ENCODE measurements around the gene CST5. TPM values are rescaled to one million over a fixed set of nuclear protein-coding genes. Genes with fewer than 3 reads are reported as not detected.
"Not testable (repeated sequence)": the region's sequence is repeated elsewhere in the genome, so short reads cannot be mapped to it uniquely, and the experiment has no call there.

CST5 gene
- polyA plus RNA-seq, 4 donors = 0.35 to 0.54 (median 0.44) TPM; not detected in 1

- DNase-seq (ENCODE audit: low read depth in 4 of 4, low spot score in 3 of 4) = no peak
Observed at GRCh38 chr20:23856736-23857135, 22.8 kb downstream of the CST5 start.

- no peak for DNase-seq (ENCODE audit: low read depth in 4 of 4, low spot score in 3 of 4)
Observed at GRCh38 chr20:23856226-23856625, 23.3 kb downstream of the CST5 start.

DNA sequence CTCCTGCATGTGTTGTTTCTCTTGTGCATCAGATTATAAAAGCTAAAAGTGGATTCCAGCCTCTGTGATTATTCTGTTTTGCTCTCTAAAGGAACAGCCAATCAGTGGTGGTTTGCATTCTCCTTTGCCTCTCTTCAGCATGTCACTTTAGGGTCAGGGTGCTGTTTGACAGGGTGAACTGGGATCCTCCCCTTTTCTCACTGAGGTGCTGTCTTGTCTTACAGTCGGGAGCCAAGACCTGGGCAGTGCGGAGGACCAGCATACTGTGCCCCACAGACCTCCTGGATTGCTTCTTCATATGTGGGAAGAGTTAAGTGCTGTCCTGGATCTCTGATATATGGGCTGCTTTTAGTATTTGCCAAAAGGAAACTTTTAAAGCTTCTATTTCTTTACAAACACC is 37.9 kb downstream of the CST5 start:
- DNase-seq (ENCODE audit: low read depth in 4 of 4, low spot score in 3 of 4) = no peak

DNA sequence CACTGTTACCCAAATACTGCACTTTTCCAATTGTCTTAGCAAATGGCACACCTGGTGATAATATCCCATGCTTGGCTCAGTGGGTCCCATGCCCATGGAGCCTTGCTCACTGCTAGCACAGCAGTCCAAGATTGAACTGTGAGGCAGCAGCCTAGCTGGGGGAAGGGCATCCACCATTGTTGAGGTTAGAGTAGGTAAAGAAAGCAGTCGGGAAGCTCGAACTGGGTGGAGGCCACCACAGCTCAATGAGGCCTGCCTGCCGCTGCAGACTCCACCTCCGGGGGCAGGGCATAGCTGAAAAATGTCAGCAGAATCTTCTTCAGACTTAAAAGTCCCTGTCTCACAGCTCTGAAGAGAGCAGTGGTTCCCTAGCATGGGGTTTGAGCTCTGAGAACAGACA is 43.8 kb downstream of the CST5 start:
- DNase-seq (ENCODE audit: low read depth in 4 of 4, low spot score in 3 of 4) = no peak

DNA sequence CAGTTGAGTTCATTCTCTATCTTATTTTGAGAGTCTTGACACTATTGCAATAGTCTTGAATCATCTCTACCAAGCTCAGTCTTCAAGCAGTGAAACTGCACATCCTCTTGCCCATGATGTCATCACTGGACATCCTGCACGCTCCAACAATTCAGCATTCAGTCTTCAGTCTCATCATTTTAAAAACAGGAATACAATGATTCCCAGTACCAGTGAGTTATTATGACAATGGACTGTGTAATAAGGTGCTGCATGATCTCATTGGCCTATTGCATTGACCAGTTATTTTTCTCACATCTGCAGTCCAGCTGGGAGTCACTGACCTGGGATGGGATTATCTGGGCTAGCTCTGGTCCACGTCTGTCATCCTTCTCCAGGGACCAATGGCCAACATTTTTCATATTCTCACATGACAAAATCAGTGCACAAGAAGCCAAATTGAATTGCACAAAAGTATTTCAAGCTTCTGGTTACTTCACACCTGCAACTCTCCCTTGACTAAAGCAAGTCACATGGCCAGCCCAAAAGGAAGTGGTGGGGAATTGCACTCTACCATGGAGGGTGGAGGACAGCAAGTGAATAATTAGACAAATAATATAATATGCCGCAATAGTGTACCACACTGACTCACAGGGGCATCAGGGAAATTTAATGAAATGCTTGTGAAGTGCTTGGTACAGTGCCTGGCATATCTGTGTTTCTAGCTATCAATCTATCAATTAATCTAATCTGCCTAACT is 46.6 kb downstream of the CST5 start:
- no peak for DNase-seq (ENCODE audit: low read depth in 4 of 4, low spot score in 3 of 4)

GRCh38 chr20:23831961-23832360 is 47.6 kb downstream of the CST5 start:
- DNase-seq (ENCODE audit: low read depth in 4 of 4, low spot score in 3 of 4) = not testable (repeated sequence)

DNA sequence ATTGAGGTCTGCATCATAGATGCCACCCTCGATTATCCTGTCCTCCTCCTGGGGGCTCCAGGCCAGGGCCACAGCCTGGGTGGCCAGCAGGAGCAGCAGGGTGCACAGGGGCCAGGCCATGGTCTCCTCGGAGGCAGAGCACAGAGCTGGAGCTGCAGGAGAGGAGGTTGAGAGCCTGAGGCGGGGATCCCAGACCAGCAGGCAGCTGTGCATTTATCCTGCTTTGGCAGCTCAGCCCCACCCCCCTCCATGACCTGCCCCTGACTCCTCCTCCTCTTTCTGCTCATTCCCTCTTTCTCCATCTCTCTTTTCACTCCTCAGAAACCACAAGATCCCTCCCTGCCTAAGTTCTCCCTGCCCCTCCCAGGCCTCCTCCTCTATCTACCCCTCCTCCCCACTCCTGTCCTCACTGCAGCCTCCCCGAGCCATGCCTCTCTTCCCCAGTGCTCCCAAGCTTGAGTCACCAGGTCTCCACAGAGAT is 53.0 kb downstream of the CST5 start, which contains the start of gene CST2:
TSS of gene CST2 (minus strand) at position 189 of the 481 bp plus-strand sequence. CDS start at position 120, 69 bp downstream.
- no peak for DNase-seq (ENCODE audit: low read depth in 4 of 4, low spot score in 3 of 4)

Other genes with a start within 250 kb of the CST5 start
- gene CST3, start 241.8 kb downstream of the CST5 start, polyA plus RNA-seq (ENCODE audit: insufficient read length in 4 of 4) = 100 to 1,000 TPM; 137 to 206 (median 155) TPM
- not detected for gene CST4, start 190.7 kb downstream of the CST5 start, polyA plus RNA-seq (ENCODE audit: insufficient read length in 4 of 4)
- under 1 TPM in 2 of 4 donors, not detected in 2; 0.27 TPM for gene CST1, start 128.8 kb downstream of the CST5 start, polyA plus RNA-seq (ENCODE audit: insufficient read length in 4 of 4)
- not detected for gene CST2, start 53.0 kb downstream of the CST5 start, polyA plus RNA-seq (ENCODE audit: insufficient read length in 4 of 4)
- gene GGTLC1, start 109.0 kb upstream of the CST5 start, polyA plus RNA-seq (ENCODE audit: insufficient read length in 4 of 4) = under 1 TPM in 1 of 4 donors, not detected in 3; 0.27 TPM